ENCODE data around the gene PARL. TPM values are rescaled to one million over a fixed set of nuclear protein-coding genes. Genes with fewer than 3 reads are reported as not detected.

The PARL gene
- total and polyA plus RNA-seq, 2 experiments from 2014 or later = 32.3 to 47.9 TPM

GRCh38 chr3:183930086-183930485 is 45.4 kb upstream of the PARL start:
- no peaks in the 10 kb centered on the region for H3K9me3 ChIP-seq (ENCODE audit: low read depth)
- no peaks in the 10 kb centered on the region for H3K9me2 ChIP-seq (replicated peaks; ENCODE audit: insufficient read depth)
- H4K20me1 ChIP-seq (ENCODE audit: insufficient read depth, poor library complexity, severe bottlenecking) = no peaks in the 10 kb centered on the region
- H3K27ac ChIP-seq = peak overlapping the region; percentile 61
- WGBS (ENCODE audit: low lambda C conversion rate, missing lambda C conversion rate) = 81% methylated on average over 10 of the region's 10 CpGs
- no peak overlapping the region for H2AFZ ChIP-seq
- no peak overlapping the region for H3K4me3 ChIP-seq
- no peak overlapping the region for H3K4me2 ChIP-seq
- no peaks in the 10 kb centered on the region for H3K36me3 ChIP-seq (replicated peaks; ENCODE audit: insufficient read depth, low read depth)
- no peaks in the 10 kb centered on the region for H3K27me3 ChIP-seq
- H3K79me2 ChIP-seq = no peaks in the 10 kb centered on the region
- no peaks in the 10 kb centered on the region for H3K4me1 ChIP-seq (ENCODE audit: insufficient read depth)
- TF ChIP-seq EZH2 (IDR thresholded peaks at IDR 0.05; ENCODE audit: borderline replicate concordance) (no peak), EZH2phosphoT487 (IDR thresholded peaks at IDR 0.05; ENCODE audit: low read depth, severe bottlenecking, unreplicated experiment) (no peak)
- TF ChIP-seq, protein P1, sequence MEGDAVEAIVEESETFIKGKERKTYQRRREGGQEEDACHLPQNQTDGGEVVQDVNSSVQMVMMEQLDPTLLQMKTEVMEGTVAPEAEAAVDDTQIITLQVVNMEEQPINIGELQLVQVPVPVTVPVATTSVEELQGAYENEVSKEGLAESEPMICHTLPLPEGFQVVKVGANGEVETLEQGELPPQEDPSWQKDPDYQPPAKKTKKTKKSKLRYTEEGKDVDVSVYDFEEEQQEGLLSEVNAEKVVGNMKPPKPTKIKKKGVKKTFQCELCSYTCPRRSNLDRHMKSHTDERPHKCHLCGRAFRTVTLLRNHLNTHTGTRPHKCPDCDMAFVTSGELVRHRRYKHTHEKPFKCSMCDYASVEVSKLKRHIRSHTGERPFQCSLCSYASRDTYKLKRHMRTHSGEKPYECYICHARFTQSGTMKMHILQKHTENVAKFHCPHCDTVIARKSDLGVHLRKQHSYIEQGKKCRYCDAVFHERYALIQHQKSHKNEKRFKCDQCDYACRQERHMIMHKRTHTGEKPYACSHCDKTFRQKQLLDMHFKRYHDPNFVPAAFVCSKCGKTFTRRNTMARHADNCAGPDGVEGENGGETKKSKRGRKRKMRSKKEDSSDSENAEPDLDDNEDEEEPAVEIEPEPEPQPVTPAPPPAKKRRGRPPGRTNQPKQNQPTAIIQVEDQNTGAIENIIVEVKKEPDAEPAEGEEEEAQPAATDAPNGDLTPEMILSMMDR (IDR thresholded peaks at IDR 0.05; ENCODE audit: poor library complexity) = no peak
- peak; percentile 66 for DNase-seq (ENCODE audit: low spot score)

GRCh38 chr3:183927059-183927458 is 42.4 kb upstream of the PARL start:
- H4K20me1 ChIP-seq (ENCODE audit: insufficient read depth, poor library complexity, severe bottlenecking) = no peaks in the 10 kb centered on the region
- H3K4me2 ChIP-seq = no peak overlapping the region
- no peak overlapping the region for H3K27ac ChIP-seq
- 97% methylated on average over 3 of the region's 3 CpGs for WGBS (ENCODE audit: low lambda C conversion rate, missing lambda C conversion rate)
- H3K36me3 ChIP-seq (replicated peaks; ENCODE audit: insufficient read depth, low read depth) = no peaks in the 10 kb centered on the region
- no peaks in the 10 kb centered on the region for H3K4me1 ChIP-seq (ENCODE audit: insufficient read depth)
- H2AFZ ChIP-seq = no peak overlapping the region
- no peaks in the 10 kb centered on the region for H3K9me2 ChIP-seq (replicated peaks; ENCODE audit: insufficient read depth)
- TF ChIP-seq EZH2 (IDR thresholded peaks at IDR 0.05; ENCODE audit: borderline replicate concordance) (no peak), EZH2phosphoT487 (IDR thresholded peaks at IDR 0.05; ENCODE audit: low read depth, severe bottlenecking, unreplicated experiment) (no peak)
- TF ChIP-seq, protein P1 (IDR thresholded peaks at IDR 0.05; ENCODE audit: poor library complexity) = no peak
- DNase-seq (ENCODE audit: low spot score) = no peak
- no peak overlapping the region for H3K4me3 ChIP-seq
- H3K27me3 ChIP-seq = no peaks in the 10 kb centered on the region
- no peaks in the 10 kb centered on the region for H3K9me3 ChIP-seq (ENCODE audit: low read depth)
- H3K79me2 ChIP-seq = no peaks in the 10 kb centered on the region

GRCh38 chr3:183924956-183925355 is 40.3 kb upstream of the PARL start:
- Histone ChIP-seq H3K79me2 (no peaks in the 10 kb centered on the region), H3K27me3 (no peaks in the 10 kb centered on the region), H3K9me2 (replicated peaks; ENCODE audit: insufficient read depth) (no peaks in the 10 kb centered on the region), H3K36me3 (replicated peaks; ENCODE audit: insufficient read depth, low read depth) (no peaks in the 10 kb centered on the region), H3K9me3 (ENCODE audit: low read depth) (no peaks in the 10 kb centered on the region), H3K4me2 (no peak overlapping the region), H4K20me1 (ENCODE audit: insufficient read depth, poor library complexity, severe bottlenecking) (no peaks in the 10 kb centered on the region), H3K27ac (peak overlapping the region; percentile 76), H2AFZ (no peak overlapping the region), H3K4me1 (ENCODE audit: insufficient read depth) (no peaks in the 10 kb centered on the region), H3K4me3 (no peak overlapping the region)
- peak; percentile 40 for DNase-seq (ENCODE audit: low spot score)
- TF ChIP-seq EZH2 (IDR thresholded peaks at IDR 0.05; ENCODE audit: borderline replicate concordance) (no peak), EZH2phosphoT487 (IDR thresholded peaks at IDR 0.05; ENCODE audit: low read depth, severe bottlenecking, unreplicated experiment) (no peak)
- TF ChIP-seq, protein P1 (IDR thresholded peaks at IDR 0.05; ENCODE audit: poor library complexity) = no peak
- WGBS (ENCODE audit: low lambda C conversion rate, missing lambda C conversion rate) = 70% methylated on average over 7 of the region's 7 CpGs

DNA sequence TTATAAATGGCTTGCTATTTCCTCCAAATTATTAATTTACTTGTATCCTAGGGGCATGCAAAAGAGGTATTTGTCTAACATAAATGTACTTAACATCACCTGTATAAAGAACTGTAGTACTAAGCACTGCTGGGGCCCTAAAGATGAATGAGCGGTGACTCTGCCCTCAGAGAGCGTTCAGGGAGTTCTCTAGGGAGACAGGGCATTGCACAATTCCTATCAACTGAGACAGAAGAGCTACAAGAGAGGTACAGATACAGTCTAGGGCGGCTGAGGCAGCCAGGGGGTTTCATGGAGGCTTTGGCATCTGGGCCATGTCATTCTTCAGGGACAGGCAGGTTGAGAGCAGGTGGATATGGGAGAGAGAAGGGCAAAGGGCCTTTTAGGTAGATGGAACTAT is 39.9 kb upstream of the PARL start:
- H4K20me1 ChIP-seq (ENCODE audit: insufficient read depth, poor library complexity, severe bottlenecking) = no peaks in the 10 kb centered on the region
- H3K4me1 ChIP-seq (ENCODE audit: insufficient read depth) = no peaks in the 10 kb centered on the region
- no peaks in the 10 kb centered on the region for H3K79me2 ChIP-seq
- H3K9me2 ChIP-seq (replicated peaks; ENCODE audit: insufficient read depth) = no peaks in the 10 kb centered on the region
- peak overlapping the region; percentile 76 for H3K27ac ChIP-seq
- H2AFZ ChIP-seq = no peak overlapping the region
- H3K36me3 ChIP-seq (replicated peaks; ENCODE audit: insufficient read depth, low read depth) = no peaks in the 10 kb centered on the region
- DNase-seq (ENCODE audit: low spot score) = no peak
- no peaks in the 10 kb centered on the region for H3K27me3 ChIP-seq
- whole genome bisulfite sequencing (ENCODE audit: low lambda C conversion rate, missing lambda C conversion rate) = 90% methylated on average over 3 of the region's 3 CpGs
- TF ChIP-seq, protein P1 (IDR thresholded peaks at IDR 0.05; ENCODE audit: poor library complexity) = no peak
- no peak for TF ChIP-seq EZH2 (IDR thresholded peaks at IDR 0.05; ENCODE audit: borderline replicate concordance)
- TF ChIP-seq EZH2phosphoT487 (IDR thresholded peaks at IDR 0.05; ENCODE audit: low read depth, severe bottlenecking, unreplicated experiment) = no peak
- no peak overlapping the region for H3K4me3 ChIP-seq
- H3K4me2 ChIP-seq = no peak overlapping the region
- no peaks in the 10 kb centered on the region for H3K9me3 ChIP-seq (ENCODE audit: low read depth)

Data from hepatocyte (in vitro differentiated cells).